A673 (cell line): ENCODE results near the gene PHLDA3.

ENCODE experiments used
- CTCF ChIP-seq: fragments of 300-800, 200-600 bp; sonication (generic); conservative IDR thresholded peaks from 2 replicates; pipeline ENCODE4 v1.5.1; 2017; ENCODE audit warnings: low read depth, mild to moderate bottlenecking, antibody characterized with exemption, low read length, moderate library complexity, mixed read lengths
- EZH2 ChIP-seq: fragments of 200-600 bp; sonication (generic); IDR thresholded peaks from 2 replicates; pipeline ENCODE4 v1.6.1; 2017; ENCODE audit warnings: borderline replicate concordance, low read depth, mild to moderate bottlenecking, mixed read lengths, antibody characterized with exemption, low read length; ENCODE audit not compliant: poor library complexity, severe bottlenecking

- TF ChIP-seq EZH2: no peak
- no peak for TF ChIP-seq CTCF
These were observed 49.1 kb upstream of the PHLDA3 start for GRCh38 chr1:201518071-201518470.
